RWPE2 (cell line): Measurements from ENCODE around the gene CAMK2B.
"Not testable (repeated sequence)": the region's sequence is repeated elsewhere in the genome, so short reads cannot be mapped to it uniquely, and the experiment has no call there.

Experiments
- ATAC-seq: fragments of 200-7000 bp; cut with Tn5 transposase; 3 replicates; pipeline ENCODE4 v1.9.1; 2021; ENCODE audit warnings: low read depth
- DNase-seq: peaks from one replicate; pipeline ENCODE4 v3.0.0-alpha.2; 2020; ENCODE audit warnings: low spot score
- H3K27ac ChIP-seq: fragments of 450-650 bp; 2 replicates; pipeline ENCODE4 v1.5.1; 2017; ENCODE audit warnings: mild to moderate bottlenecking; ENCODE audit not compliant: poor library complexity, severe bottlenecking
- H3K27me3 ChIP-seq: fragments of 250-450 bp; sonication (Bioruptor Pico); 2 replicates; pipeline ENCODE4 v1.5.1; 2021; ENCODE audit warnings: mild to moderate bottlenecking, moderate library complexity; ENCODE audit not compliant: insufficient read depth, poor library complexity, severe bottlenecking
- H3K36me3 ChIP-seq: fragments of 250-450 bp; sonication (Bioruptor Pico); 2 replicates; pipeline ENCODE4 v1.5.1; 2020; ENCODE audit warnings: low read depth, mild to moderate bottlenecking, moderate library complexity
- H3K4me1 ChIP-seq: fragments of 250-450 bp; sonication (Bioruptor Pico); 2 replicates; pipeline ENCODE4 v1.5.1; 2021; ENCODE audit warnings: mild to moderate bottlenecking, moderate library complexity; ENCODE audit not compliant: insufficient read depth, poor library complexity, severe bottlenecking
- H3K4me3 ChIP-seq: fragments of 250-450 bp; sonication (Bioruptor Pico); 2 replicates; pipeline ENCODE4 v1.5.1; 2021; ENCODE audit warnings: mild to moderate bottlenecking, moderate library complexity; ENCODE audit not compliant: severe bottlenecking
- H3K9me3 ChIP-seq: fragments of 250-450 bp; sonication (Bioruptor Pico); 2 replicates; pipeline ENCODE4 v1.5.1; 2021; ENCODE audit warnings: mild to moderate bottlenecking, moderate library complexity; ENCODE audit not compliant: severe bottlenecking
- TF ChIP-seq, protein P1 (sequence below): fragments of 450-650 bp; IDR thresholded peaks from one replicate; pipeline ENCODE4 v1.5.1; 2017; ENCODE audit warnings: mild to moderate bottlenecking, moderate library complexity; ENCODE audit not compliant: poor library complexity, severe bottlenecking

The CAMK2B gene

DNA sequence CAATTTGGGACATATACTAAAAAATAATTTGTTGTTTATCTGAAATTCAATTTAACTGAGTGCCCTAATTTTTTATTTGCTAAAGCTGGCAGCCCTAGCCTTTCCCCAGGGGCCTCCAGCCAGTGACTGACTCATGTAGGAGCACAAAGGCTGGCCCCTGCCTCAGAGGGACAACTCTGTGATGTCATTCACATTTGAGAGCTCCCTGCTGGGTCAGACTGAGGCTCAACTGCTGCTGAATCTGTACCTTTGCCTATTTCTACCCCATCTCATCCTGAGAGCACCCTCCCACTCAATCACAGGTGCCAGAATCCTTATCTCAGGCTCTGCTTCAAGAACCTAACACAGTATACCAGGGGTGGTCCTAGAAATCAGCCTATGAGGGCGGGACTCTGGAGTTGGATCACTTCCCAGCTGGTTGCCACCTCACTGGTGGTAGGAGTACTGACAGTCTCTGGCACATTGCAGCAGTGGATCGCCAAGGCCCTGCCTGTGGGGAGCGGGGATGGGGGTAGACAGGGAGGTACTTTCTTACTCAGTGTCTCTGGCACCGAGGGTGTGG, 147.7 kb downstream of the CAMK2B start:
- TF ChIP-seq, protein P1, sequence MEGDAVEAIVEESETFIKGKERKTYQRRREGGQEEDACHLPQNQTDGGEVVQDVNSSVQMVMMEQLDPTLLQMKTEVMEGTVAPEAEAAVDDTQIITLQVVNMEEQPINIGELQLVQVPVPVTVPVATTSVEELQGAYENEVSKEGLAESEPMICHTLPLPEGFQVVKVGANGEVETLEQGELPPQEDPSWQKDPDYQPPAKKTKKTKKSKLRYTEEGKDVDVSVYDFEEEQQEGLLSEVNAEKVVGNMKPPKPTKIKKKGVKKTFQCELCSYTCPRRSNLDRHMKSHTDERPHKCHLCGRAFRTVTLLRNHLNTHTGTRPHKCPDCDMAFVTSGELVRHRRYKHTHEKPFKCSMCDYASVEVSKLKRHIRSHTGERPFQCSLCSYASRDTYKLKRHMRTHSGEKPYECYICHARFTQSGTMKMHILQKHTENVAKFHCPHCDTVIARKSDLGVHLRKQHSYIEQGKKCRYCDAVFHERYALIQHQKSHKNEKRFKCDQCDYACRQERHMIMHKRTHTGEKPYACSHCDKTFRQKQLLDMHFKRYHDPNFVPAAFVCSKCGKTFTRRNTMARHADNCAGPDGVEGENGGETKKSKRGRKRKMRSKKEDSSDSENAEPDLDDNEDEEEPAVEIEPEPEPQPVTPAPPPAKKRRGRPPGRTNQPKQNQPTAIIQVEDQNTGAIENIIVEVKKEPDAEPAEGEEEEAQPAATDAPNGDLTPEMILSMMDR = no peak
- Histone ChIP-seq H3K27ac (no peak overlapping the region), H3K27me3 (no peaks in the 10 kb centered on the region), H3K4me3 (no peak overlapping the region), H3K9me3 (no peaks in the 10 kb centered on the region), H3K36me3 (no peaks in the 10 kb centered on the region), H3K4me1 (peaks cover 4% of the 10 kb centered on the region)
- DNase-seq = no peak
- no peak for ATAC-seq

DNA sequence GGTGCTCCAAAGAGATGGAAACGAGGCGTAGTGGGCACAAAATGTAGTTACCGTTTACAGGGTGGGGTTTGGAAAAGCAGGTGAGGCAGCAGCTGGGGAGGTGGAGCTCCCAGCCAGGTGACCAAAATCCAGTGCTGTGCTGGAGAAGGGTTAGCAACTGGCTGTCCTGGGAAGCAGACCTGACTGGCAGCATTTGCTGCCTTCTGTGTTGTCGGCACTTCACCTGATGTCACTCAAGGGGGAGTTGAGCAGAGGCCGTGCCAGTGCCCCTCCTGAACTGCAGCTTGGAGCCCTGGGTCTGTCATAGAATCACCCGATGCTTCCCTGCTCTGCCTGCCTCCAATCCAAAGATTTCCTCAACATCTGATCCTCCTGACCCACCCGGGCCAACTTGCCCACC, 148.9 kb downstream of the CAMK2B start:
- ATAC-seq (no peak), DNase-seq (no peak)
- peaks cover 4% of the 10 kb centered on the region for H3K4me1 ChIP-seq
- no peaks in the 10 kb centered on the region for H3K9me3 ChIP-seq
- no peaks in the 10 kb centered on the region for H3K27me3 ChIP-seq
- no peak overlapping the region for H3K27ac ChIP-seq
- TF ChIP-seq, protein P1 = no peak
- H3K36me3 ChIP-seq = no peaks in the 10 kb centered on the region
- H3K4me3 ChIP-seq = no peak overlapping the region

DNA sequence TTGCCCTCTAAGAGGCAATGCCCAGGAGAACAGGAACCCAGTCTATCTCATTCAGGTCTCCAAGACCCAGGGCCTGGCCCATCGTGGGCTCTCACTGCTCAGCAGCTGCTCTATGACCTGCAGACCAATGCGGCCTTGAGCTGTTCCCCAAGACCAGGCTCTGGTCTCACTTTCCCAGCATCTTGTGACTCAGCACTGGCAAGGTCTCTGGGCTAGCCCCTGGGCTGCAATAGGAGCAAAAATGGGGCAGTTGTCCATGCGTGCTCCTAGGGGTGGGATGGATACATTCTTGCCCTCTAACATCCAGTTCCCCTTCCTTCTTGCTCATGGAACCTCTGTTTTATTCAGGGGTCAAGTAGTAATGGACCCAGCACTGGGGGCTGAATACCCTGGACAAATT, 149.7 kb downstream of the CAMK2B start:
- TF ChIP-seq, protein P1 = no peak
- ATAC-seq = no peak
- Histone ChIP-seq H3K9me3 (no peaks in the 10 kb centered on the region), H3K4me1 (peaks cover 4% of the 10 kb centered on the region), H3K27ac (no peak overlapping the region), H3K36me3 (no peaks in the 10 kb centered on the region), H3K27me3 (no peaks in the 10 kb centered on the region), H3K4me3 (no peak overlapping the region)
- DNase-seq = no peak

DNA sequence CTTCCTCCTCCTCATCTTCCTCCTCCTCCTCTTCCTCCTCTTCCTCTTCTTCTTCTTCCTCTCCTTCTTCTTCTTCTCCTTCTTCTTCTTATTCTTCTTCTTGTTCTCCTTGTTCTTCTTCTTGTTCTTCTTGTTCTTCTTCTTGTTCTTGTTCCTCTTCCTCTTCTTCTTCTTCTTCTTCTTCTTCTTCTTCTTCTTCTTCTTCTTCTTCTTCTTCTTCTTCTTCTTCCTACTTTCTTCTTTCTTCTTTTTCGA, 150.8 kb downstream of the CAMK2B start:
- not testable (repeated sequence) for H3K4me3 ChIP-seq, H3K27ac ChIP-seq, H3K9me3 ChIP-seq, ATAC-seq, H3K4me1 ChIP-seq, H3K27me3 ChIP-seq, DNase-seq, H3K36me3 ChIP-seq

DNA sequence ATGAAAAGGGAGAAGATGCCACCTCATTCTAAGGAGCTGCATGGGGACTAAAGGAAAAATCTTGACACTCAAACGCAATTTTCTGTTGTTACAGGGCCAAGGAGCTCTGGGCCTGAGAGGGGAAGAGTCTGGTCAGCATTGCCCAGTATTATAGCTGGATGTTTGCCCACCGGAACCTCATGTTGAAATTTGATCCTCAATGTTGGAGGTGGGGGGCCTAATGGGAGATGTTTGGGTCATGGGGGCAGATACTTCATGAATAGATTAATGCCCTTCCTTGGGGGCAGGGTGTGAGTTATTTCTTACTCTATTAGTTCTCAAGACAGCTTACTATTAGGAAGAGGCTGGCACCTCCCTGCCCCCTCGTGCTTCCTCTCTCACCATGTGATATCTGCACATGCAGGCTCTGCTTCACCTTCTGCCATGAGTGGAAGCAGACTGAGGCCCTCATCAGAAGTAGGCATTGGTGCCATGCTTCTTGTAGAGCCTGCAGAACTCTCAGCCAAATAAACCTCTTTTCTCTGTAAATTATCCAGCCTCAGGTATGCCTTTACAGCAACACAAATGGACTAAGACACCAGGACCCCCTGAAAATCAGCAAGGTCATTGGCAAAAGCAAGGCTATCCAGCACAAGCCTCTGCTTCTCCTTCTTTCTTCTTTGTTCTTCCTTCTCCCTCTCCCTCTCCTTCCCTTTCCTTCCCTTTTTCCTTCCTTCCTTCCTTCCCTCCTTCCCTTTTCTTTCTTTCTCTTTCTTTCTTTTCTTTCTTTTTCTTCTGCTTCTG, 151.3 kb downstream of the CAMK2B start:
- H3K9me3 ChIP-seq = no peaks in the 10 kb centered on the region
- no peak for DNase-seq
- no peak overlapping the region for H3K4me3 ChIP-seq
- H3K27me3 ChIP-seq = no peaks in the 10 kb centered on the region
- TF ChIP-seq, protein P1 = no peak
- H3K36me3 ChIP-seq = no peaks in the 10 kb centered on the region
- ATAC-seq = no peak
- H3K27ac ChIP-seq = no peak overlapping the region
- peaks cover 4% of the 10 kb centered on the region for H3K4me1 ChIP-seq
